ENCODE data around the gene MRPL38.

The MRPL38 gene

GRCh38 chr17:75878174-75878998 lies 26.3 kb downstream of the MRPL38 start, which contains the start of gene TRIM47:
TSS of gene TRIM47 (minus strand) at chr17:75878581. CDS start at chr17:75878548, 33 bp downstream.
- peak within 1 kb of the TSS; percentile 67 for H3K4me3 ChIP-seq (ENCODE audit: low read length)
- peaks cover 55% of the 10 kb centered on the region for H3K27me3 ChIP-seq (ENCODE audit: insufficient read depth, low read length)
- no peaks in the 10 kb centered on the region for H3K9me3 ChIP-seq (ENCODE audit: insufficient read depth, low read depth, low read length)
- H3K27ac ChIP-seq (ENCODE audit: low read length), result no peak within 1 kb of the TSS
- H3K9ac ChIP-seq (ENCODE audit: low read depth, low read length), result no peak within 1 kb of the TSS
- H3K4me1 ChIP-seq (ENCODE audit: insufficient read depth, low read length), result no peaks in the 10 kb centered on the region
- H3K36me3 ChIP-seq (ENCODE audit: insufficient read depth, low read depth, low read length), result no peaks in the 10 kb centered on the region

DNA sequence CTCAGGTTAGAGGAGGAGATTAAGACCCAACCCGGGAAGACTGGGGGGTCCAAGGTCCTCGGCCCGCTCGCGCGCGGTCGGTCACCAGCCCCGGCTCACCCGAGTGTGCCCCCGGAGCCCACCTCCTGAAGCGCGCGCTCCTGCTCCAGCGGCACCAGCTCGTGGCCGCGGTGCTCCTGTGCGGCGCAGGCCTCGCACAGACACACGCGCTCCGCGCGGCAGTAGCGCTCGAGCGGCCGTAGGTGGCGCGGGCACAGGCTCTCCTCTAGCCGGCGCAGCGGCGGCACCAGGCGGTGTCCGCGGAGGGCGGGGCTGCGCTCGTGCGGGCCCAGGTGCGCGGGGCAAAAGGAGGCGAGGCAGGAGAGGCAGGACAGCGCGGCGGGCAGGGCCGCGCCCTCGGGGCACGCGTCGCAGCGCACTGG lies 26.9 kb downstream of the MRPL38 start:
- Histone ChIP-seq H3K4me3 (ENCODE audit: low read length) (peak overlapping the region; percentile 67), H3K4me1 (ENCODE audit: insufficient read depth, low read length) (0 out of 2 replicates have a peak, but pooled peaks cover under 1% of the 10 kb centered on the region), H3K36me3 (ENCODE audit: insufficient read depth, low read depth, low read length) (no peaks in the 10 kb centered on the region), H3K27ac (ENCODE audit: low read length) (no peak overlapping the region), H3K9me3 (ENCODE audit: insufficient read depth, low read depth, low read length) (no peaks in the 10 kb centered on the region), H3K9ac (ENCODE audit: low read depth, low read length) (no peak overlapping the region), H3K27me3 (ENCODE audit: insufficient read depth, low read length) (peaks cover 55% of the 10 kb centered on the region)

GRCh38 chr17:75876938-75877751 lies 27.5 kb downstream of the MRPL38 start:
- Histone ChIP-seq H3K4me3 (ENCODE audit: low read length) (peak overlapping the region; percentile 67), H3K27ac (ENCODE audit: low read length) (no peak overlapping the region), H3K27me3 (ENCODE audit: insufficient read depth, low read length) (peaks cover 55% of the 10 kb centered on the region), H3K9me3 (ENCODE audit: insufficient read depth, low read depth, low read length) (no peaks in the 10 kb centered on the region), H3K9ac (ENCODE audit: low read depth, low read length) (no peak overlapping the region), H3K4me1 (ENCODE audit: insufficient read depth, low read length) (0 out of 2 replicates have a peak, but pooled peaks cover 3% of the 10 kb centered on the region), H3K36me3 (ENCODE audit: insufficient read depth, low read depth, low read length) (no peaks in the 10 kb centered on the region)

GRCh38 chr17:75876190-75876937 lies 28.3 kb downstream of the MRPL38 start:
- Histone ChIP-seq H3K9ac (ENCODE audit: low read depth, low read length) (no peak overlapping the region), H3K36me3 (ENCODE audit: insufficient read depth, low read depth, low read length) (no peaks in the 10 kb centered on the region), H3K27me3 (ENCODE audit: insufficient read depth, low read length) (peaks cover 54% of the 10 kb centered on the region), H3K4me3 (ENCODE audit: low read length) (no peak overlapping the region), H3K4me1 (ENCODE audit: insufficient read depth, low read length) (0 out of 2 replicates have a peak, but pooled peaks cover 3% of the 10 kb centered on the region), H3K27ac (ENCODE audit: low read length) (no peak overlapping the region), H3K9me3 (ENCODE audit: insufficient read depth, low read depth, low read length) (no peaks in the 10 kb centered on the region)

- H3K4me1 ChIP-seq (ENCODE audit: insufficient read depth, low read length), result 0 out of 2 replicates have a peak, but pooled peaks cover 3% of the 10 kb centered on the region
- no peaks in the 10 kb centered on the region for H3K9me3 ChIP-seq (ENCODE audit: insufficient read depth, low read depth, low read length)
- H3K27me3 ChIP-seq (ENCODE audit: insufficient read depth, low read length), result peaks cover 51% of the 10 kb centered on the region
- H3K36me3 ChIP-seq (ENCODE audit: insufficient read depth, low read depth, low read length), result no peaks in the 10 kb centered on the region
- no peak overlapping the region for H3K9ac ChIP-seq (ENCODE audit: low read depth, low read length)
- H3K4me3 ChIP-seq (ENCODE audit: low read length), result no peak overlapping the region
- no peak overlapping the region for H3K27ac ChIP-seq (ENCODE audit: low read length)
These were observed 28.8 kb downstream of the MRPL38 start for GRCh38 chr17:75875940-75876189.

GRCh38 chr17:75875182-75875939 lies 29.3 kb downstream of the MRPL38 start:
- H3K9ac ChIP-seq (ENCODE audit: low read depth, low read length), result no peak overlapping the region
- H3K4me3 ChIP-seq (ENCODE audit: low read length), result no peak overlapping the region
- no peak overlapping the region for H3K27ac ChIP-seq (ENCODE audit: low read length)
- H3K4me1 ChIP-seq (ENCODE audit: insufficient read depth, low read length), result 0 out of 2 replicates have a peak, but pooled peaks cover 3% of the 10 kb centered on the region
- no peaks in the 10 kb centered on the region for H3K36me3 ChIP-seq (ENCODE audit: insufficient read depth, low read depth, low read length)
- H3K27me3 ChIP-seq (ENCODE audit: insufficient read depth, low read length), result peaks cover 46% of the 10 kb centered on the region
- no peaks in the 10 kb centered on the region for H3K9me3 ChIP-seq (ENCODE audit: insufficient read depth, low read depth, low read length)

- 0 out of 2 replicates have a peak, but pooled peaks cover 3% of the 10 kb centered on the region for H3K4me1 ChIP-seq (ENCODE audit: insufficient read depth, low read length)
- H3K9ac ChIP-seq (ENCODE audit: low read depth, low read length), result no peak overlapping the region
- H3K36me3 ChIP-seq (ENCODE audit: insufficient read depth, low read depth, low read length), result no peaks in the 10 kb centered on the region
- H3K27ac ChIP-seq (ENCODE audit: low read length), result no peak overlapping the region
- H3K4me3 ChIP-seq (ENCODE audit: low read length), result no peak overlapping the region
- H3K27me3 ChIP-seq (ENCODE audit: insufficient read depth, low read length), result peaks cover 38% of the 10 kb centered on the region
- H3K9me3 ChIP-seq (ENCODE audit: insufficient read depth, low read depth, low read length), result no peaks in the 10 kb centered on the region
These were observed 30.1 kb downstream of the MRPL38 start for GRCh38 chr17:75874323-75875181.

- H3K9ac ChIP-seq (ENCODE audit: low read depth, low read length), result no peak overlapping the region
- no peak overlapping the region for H3K27ac ChIP-seq (ENCODE audit: low read length)
These were observed 30.9 kb downstream of the MRPL38 start for GRCh38 chr17:75873587-75874322.

DNA sequence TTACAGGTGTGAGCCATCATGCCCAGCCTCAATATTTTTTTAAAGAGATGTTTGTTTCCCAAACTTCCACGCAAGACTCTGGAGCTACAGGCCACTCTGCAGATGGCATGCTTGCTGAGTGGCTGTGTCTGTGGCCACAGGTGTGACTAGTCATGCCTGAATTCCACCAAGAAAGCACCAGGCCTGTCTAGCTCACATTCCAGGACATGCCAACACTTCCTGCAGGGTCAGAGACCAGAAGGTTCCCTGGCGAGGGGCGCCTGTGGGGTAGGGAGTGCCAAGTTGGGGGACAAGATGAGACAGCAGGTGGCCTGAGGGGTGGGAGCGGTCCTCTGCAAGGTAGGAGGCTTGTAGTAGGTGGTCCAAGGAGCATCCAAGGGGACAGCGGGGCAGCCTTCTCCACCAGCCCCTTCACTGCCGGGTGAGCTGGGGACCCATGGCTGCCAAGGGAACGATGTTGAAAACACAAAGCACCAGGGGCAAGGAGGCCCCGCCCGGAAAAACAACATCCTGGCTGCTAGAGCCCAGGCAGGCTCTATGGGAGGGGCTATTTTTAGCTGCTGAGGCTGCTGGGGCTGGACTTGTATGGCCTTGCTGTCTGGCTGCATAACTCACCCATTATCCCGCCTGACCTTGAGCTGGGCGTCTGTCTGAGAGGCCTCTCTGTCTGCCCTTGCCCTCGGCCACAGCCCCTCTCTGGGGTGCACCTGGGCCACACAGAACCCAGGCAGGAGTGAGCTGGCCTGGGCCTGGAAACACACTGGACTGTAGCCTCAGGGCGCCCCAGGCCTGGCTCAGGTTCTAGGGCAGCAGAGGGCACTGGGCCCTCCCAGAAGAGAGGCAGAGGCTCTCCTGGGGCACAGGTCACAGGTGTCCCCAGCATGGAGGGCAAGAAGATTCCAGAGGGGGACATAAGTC lies 32.0 kb downstream of the MRPL38 start:
- Histone ChIP-seq H3K4me1 (ENCODE audit: insufficient read depth, low read length) (0 out of 2 replicates have a peak, but pooled peaks cover 3% of the 10 kb centered on the region), H3K9ac (ENCODE audit: low read depth, low read length) (no peak overlapping the region), H3K27me3 (ENCODE audit: insufficient read depth, low read length) (peaks cover 19% of the 10 kb centered on the region), H3K9me3 (ENCODE audit: insufficient read depth, low read depth, low read length) (no peaks in the 10 kb centered on the region), H3K4me3 (ENCODE audit: low read length) (no peak overlapping the region), H3K36me3 (ENCODE audit: insufficient read depth, low read depth, low read length) (no peaks in the 10 kb centered on the region), H3K27ac (ENCODE audit: low read length) (no peak overlapping the region)

More at GRCh38 chr17:75873587-75874322, 30.9 kb downstream of the MRPL38 start:
- Histone ChIP-seq H3K9me3 (ENCODE audit: insufficient read depth, low read depth, low read length) (no peaks in the 10 kb centered on the region), H3K36me3 (ENCODE audit: insufficient read depth, low read depth, low read length) (no peaks in the 10 kb centered on the region), H3K4me3 (ENCODE audit: low read length) (no peak overlapping the region), H3K4me1 (ENCODE audit: insufficient read depth, low read length) (0 out of 2 replicates have a peak, but pooled peaks cover 3% of the 10 kb centered on the region), H3K27me3 (ENCODE audit: insufficient read depth, low read length) (peaks cover 30% of the 10 kb centered on the region)

All from iPS-20b (cell line).